ENCODE data around the gene GRID1. TPM values are rescaled to one million over a fixed set of nuclear protein-coding genes. Genes with fewer than 3 reads are reported as not detected.
"Not testable (repeated sequence)": the region's sequence is repeated elsewhere in the genome, so short reads cannot be mapped to it uniquely, and the experiment has no call there.

GRID1 gene
- total and polyA plus RNA-seq, 7 experiments from 2014 or later, result not detected

DNA sequence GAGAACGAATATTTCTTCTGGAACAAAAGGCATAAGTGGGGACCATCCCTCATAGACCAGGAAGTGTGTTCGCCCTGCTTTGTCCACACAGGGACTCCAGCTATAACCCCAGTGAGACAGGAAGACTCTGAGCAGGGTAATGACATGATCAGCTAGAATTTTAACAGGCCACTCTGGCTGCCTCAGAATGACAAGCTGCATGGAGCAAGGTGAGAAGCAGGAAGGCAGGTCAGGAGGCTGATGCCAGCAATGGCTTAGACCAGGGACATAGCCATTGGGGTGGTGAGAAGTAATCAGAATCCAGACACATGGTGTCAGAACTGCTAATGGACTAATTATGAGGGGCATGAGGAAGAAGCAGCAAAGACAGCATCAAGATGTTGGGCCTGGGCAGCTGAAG lies 264.6 kb downstream of the GRID1 start:
- POLR2A ChIA-PET, result no interaction called here
- Mint-ChIP-seq H3K27me3 (no peaks in the 10 kb centered on the region), H3K27ac (no peak overlapping the region), H3K36me3 (no peaks in the 10 kb centered on the region), H3K4me3 (no peak overlapping the region), H3K9me3 (no peaks in the 10 kb centered on the region), H3K4me1 (peaks cover 0 to 2% (median 0%) of the 10 kb centered on the region in 7 donors)
- CTCF ChIA-PET, result no interaction called here
- no peaks in the 10 kb centered on the region for H3K4me1 ChIP-seq (ENCODE audit: control insufficient read depth in 2 of 2, insufficient read depth in 2 of 2, low read length in 2 of 2)
- no peaks in the 10 kb centered on the region for H3K9me3 ChIP-seq (ENCODE audit: control insufficient read depth in 2 of 3, low read length in 3 of 3)
- no peaks in the 10 kb centered on the region for H3K36me3 ChIP-seq (ENCODE audit: control insufficient read depth in 2 of 3, insufficient read depth in 3 of 3, low read length in 3 of 3)
- DNase-seq (no peak), ATAC-seq (no peak)
- H3K27me3 ChIP-seq (ENCODE audit: control insufficient read depth in 2 of 2, insufficient read depth in 2 of 2, low read length in 2 of 2), result no peaks in the 10 kb centered on the region
- intact Hi-C loops (cut with micrococcal nuclease), result loop anchor here in 1 of 2 donors (5.0 kb wide), 1 partner anchor 275 kb away; no protein-coding TSS in a partner anchor
- no peak overlapping the region for H3K4me3 ChIP-seq (ENCODE audit: low read length)
- H3K27ac ChIP-seq (ENCODE audit: low read depth, low read length), result no peak overlapping the region

DNA sequence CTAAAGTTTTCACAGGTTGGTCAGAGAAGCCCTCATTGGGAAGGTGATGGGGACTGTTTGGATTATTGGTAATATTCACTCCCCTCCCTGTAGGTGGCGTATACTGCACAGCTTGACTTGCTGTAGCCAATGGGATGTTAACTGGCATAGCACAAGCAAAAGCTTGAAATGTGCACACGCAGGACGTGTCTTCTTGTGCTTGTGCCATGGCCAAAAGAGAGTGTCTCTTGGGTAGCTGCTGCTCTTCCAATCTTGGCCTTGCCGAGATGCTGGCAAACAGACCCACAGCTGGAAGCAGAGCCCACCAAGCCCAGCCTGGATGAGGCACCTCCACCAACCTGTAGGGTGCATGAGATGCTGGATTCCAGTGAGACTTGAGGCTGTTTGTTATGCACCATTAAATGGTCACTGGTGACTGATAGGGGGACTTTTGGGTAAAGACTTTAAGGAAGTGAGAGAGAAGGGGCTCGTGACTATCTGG lies 266.0 kb downstream of the GRID1 start:
- ATAC-seq (peak; percentile 35), DNase-seq (no peak)
- H3K36me3 Mint-ChIP-seq, result no peaks in the 10 kb centered on the region
- ChIA-PET POLR2A (no interaction called here), CTCF (no interaction called here)
- Histone ChIP-seq H3K27ac (ENCODE audit: low read depth, low read length) (no peak overlapping the region), H3K4me3 (ENCODE audit: low read length) (no peak overlapping the region), H3K27me3 (ENCODE audit: control insufficient read depth in 2 of 2, insufficient read depth in 2 of 2, low read length in 2 of 2) (no peaks in the 10 kb centered on the region), H3K36me3 (ENCODE audit: control insufficient read depth in 2 of 3, insufficient read depth in 3 of 3, low read length in 3 of 3) (no peaks in the 10 kb centered on the region), H3K4me1 (ENCODE audit: control insufficient read depth in 2 of 2, insufficient read depth in 2 of 2, low read length in 2 of 2) (no peaks in the 10 kb centered on the region), H3K9me3 (ENCODE audit: control insufficient read depth in 2 of 3, low read length in 3 of 3) (no peaks in the 10 kb centered on the region)
- no peak overlapping the region for H3K4me3 Mint-ChIP-seq
- H3K9me3 Mint-ChIP-seq, result no peaks in the 10 kb centered on the region
- H3K27me3 Mint-ChIP-seq, result no peaks in the 10 kb centered on the region
- intact Hi-C loops (cut with micrococcal nuclease), result loop anchor here in 1 of 2 donors (5.0 kb wide), 1 partner anchor 277 kb away; no protein-coding TSS in a partner anchor
- peaks cover 0 to 2% (median 0%) of the 10 kb centered on the region in 7 donors for H3K4me1 Mint-ChIP-seq
- H3K27ac Mint-ChIP-seq, result no peak overlapping the region

DNA sequence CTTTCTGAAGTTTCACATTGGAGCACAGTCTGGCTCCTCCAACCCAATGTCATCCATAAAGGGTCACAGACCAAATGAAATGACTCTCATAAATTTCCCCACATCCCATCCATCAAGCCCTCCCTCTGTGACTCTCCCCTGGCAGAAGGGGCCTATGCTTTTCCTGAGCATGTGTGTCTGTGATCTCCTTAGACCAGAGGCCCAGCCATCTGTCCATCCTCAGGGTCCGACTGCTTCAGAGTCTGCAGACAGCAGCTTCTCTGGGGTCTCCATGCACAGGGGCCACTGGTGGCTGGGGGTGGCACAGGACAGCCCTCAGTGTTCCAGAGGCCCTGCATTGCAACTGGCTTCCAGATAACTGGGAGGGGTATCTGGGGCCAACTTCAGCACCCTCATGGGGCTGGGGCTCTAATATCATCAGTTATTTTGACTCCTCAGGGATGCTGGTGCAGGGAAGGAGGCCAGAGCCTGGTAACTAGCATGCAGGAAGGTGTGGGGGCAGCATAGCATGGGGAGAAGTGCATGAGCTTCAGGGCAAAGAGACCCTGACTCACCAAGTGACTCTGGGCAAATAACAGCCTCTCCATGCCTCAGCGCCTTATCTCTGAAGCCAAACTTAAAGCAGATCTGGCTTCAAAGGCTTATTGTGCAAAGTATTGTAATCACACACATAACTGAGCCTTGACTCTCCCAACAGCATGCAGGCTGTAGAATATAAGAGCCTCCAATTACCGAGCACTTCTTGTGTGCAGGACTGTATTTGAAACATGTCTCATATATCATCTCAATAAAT lies 266.9 kb downstream of the GRID1 start:
- Mint-ChIP-seq H3K4me3 (no peak overlapping the region), H3K4me1 (peaks cover 0 to 2% (median 0%) of the 10 kb centered on the region in 7 donors), H3K36me3 (no peaks in the 10 kb centered on the region), H3K9me3 (no peaks in the 10 kb centered on the region), H3K27me3 (peaks cover 0 to 3% (median 0%) of the 10 kb centered on the region in 5 donors), H3K27ac (no peak overlapping the region)
- no peaks in the 10 kb centered on the region for H3K4me1 ChIP-seq (ENCODE audit: control insufficient read depth in 2 of 2, insufficient read depth in 2 of 2, low read length in 2 of 2)
- H3K36me3 ChIP-seq (ENCODE audit: control insufficient read depth in 2 of 3, insufficient read depth in 3 of 3, low read length in 3 of 3), result no peaks in the 10 kb centered on the region
- ChIA-PET CTCF (no interaction called here), POLR2A (no interaction called here)
- intact Hi-C loops (cut with micrococcal nuclease), result loop anchor here in 1 of 2 donors (5.0 kb wide), 1 partner anchor 278 kb away; no protein-coding TSS in a partner anchor
- no peak overlapping the region for H3K4me3 ChIP-seq (ENCODE audit: low read length)
- H3K27me3 ChIP-seq (ENCODE audit: control insufficient read depth in 2 of 2, insufficient read depth in 2 of 2, low read length in 2 of 2), result no peaks in the 10 kb centered on the region
- ATAC-seq, result no peak
- H3K9me3 ChIP-seq (ENCODE audit: control insufficient read depth in 2 of 3, low read length in 3 of 3), result no peaks in the 10 kb centered on the region
- DNase-seq, result no peak
- H3K27ac ChIP-seq (ENCODE audit: low read depth, low read length), result no peak overlapping the region

DNA sequence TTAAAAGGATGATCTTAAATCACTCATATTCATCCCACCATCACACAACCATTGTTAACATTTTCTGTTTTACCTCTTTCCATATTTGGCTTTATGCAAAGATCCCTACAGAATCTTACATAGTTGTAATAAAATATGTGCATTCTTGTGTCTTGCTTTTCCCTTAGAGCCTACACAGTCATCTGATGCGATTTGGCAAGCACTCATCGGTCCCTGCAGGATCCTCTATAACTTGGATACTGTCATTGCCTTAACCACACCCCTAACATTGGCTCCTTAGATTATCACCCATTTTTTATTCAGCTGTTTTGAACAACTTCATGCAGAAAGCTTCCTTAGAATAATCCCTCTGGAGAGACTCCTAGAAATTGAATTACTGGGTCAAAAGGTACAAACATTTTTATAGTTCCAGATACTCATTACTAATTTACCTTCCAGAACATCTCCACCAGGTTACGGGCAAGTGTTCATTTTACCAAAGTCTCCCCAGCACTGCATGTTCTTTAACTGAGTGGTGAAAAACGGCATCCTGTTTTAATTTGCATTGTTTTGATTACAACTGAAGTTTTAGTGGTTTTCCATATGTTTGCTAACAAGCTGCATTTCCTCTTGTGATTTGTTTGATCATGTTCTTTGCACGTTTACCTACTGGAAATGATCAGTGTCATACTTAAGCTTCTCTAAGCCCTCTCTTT lies 268.3 kb downstream of the GRID1 start:
- Mint-ChIP-seq H3K4me1 (no peaks in the 10 kb centered on the region), H3K27me3 (peaks cover 0 to 3% (median 0%) of the 10 kb centered on the region in 5 donors), H3K36me3 (no peaks in the 10 kb centered on the region), H3K9me3 (no peaks in the 10 kb centered on the region), H3K4me3 (no peak overlapping the region), H3K27ac (no peak overlapping the region)
- no peak overlapping the region for H3K4me3 ChIP-seq (ENCODE audit: low read length)
- POLR2A ChIA-PET, result no interaction called here
- no peak overlapping the region for H3K27ac ChIP-seq (ENCODE audit: low read depth, low read length)
- no peaks in the 10 kb centered on the region for H3K9me3 ChIP-seq (ENCODE audit: control insufficient read depth in 2 of 3, low read length in 3 of 3)
- CTCF ChIA-PET, result no interaction called here
- ATAC-seq (no peak), DNase-seq (no peak)
- no peaks in the 10 kb centered on the region for H3K4me1 ChIP-seq (ENCODE audit: control insufficient read depth in 2 of 2, insufficient read depth in 2 of 2, low read length in 2 of 2)
- H3K36me3 ChIP-seq (ENCODE audit: control insufficient read depth in 2 of 3, insufficient read depth in 3 of 3, low read length in 3 of 3), result no peaks in the 10 kb centered on the region
- H3K27me3 ChIP-seq (ENCODE audit: control insufficient read depth in 2 of 2, insufficient read depth in 2 of 2, low read length in 2 of 2), result no peaks in the 10 kb centered on the region
- intact Hi-C loops (cut with micrococcal nuclease), result no loop called here

DNA sequence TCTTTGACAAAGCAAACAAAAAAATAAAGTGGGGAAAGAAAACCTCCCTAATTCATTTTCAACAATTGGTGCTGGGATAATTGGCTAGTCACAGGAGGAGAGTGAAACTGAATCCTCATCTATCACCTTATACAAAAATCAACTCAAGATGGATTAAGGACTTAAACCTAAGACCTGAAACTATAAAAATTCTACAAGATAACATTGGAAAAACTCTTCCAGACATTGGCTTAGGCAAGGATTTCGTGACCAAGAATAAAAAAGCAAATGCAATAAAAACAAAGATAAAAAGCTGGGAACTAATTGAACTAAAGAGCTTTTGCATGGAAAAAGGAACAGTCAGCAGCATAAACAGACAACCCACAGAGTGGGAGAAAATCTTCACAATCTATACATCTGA lies 271.5 kb downstream of the GRID1 start:
- H3K27ac Mint-ChIP-seq; H3K27ac ChIP-seq (ENCODE audit: low read depth, low read length); H3K4me1 ChIP-seq (ENCODE audit: control insufficient read depth in 2 of 2, insufficient read depth in 2 of 2, low read length in 2 of 2); H3K36me3 ChIP-seq (ENCODE audit: control insufficient read depth in 2 of 3, insufficient read depth in 3 of 3, low read length in 3 of 3); POLR2A ChIA-PET; intact Hi-C loops (cut with micrococcal nuclease); H3K4me1 Mint-ChIP-seq; H3K4me3 Mint-ChIP-seq; H3K9me3 ChIP-seq (ENCODE audit: control insufficient read depth in 2 of 3, low read length in 3 of 3); H3K36me3 Mint-ChIP-seq; ATAC-seq; DNase-seq; H3K9me3 Mint-ChIP-seq; CTCF ChIA-PET; H3K4me3 ChIP-seq (ENCODE audit: low read length); H3K27me3 ChIP-seq (ENCODE audit: control insufficient read depth in 2 of 2, insufficient read depth in 2 of 2, low read length in 2 of 2): not testable (repeated sequence)
- H3K27me3 Mint-ChIP-seq, result peaks cover 0 to 11% (median 3%) of the 10 kb centered on the region in 5 donors

DNA sequence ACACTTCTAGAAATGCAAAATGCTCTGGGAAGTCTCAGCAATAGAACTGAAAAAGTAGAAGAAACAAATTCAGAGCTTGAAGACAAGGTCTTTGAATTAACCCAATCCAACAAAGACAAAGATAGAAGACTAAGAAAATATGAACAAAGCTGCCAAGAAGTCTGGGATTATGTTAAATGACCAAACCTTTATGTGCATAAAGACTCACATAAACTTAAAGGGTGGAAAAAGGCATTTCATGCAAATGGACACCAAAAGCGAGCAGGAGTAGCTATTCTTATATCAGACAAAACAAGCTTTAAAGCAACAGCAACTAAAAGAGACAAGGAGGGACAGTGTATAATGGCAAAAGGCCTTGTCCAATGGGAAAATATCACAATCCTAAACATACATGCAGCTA lies 274.3 kb downstream of the GRID1 start:
- POLR2A ChIA-PET; H3K27me3 ChIP-seq (ENCODE audit: control insufficient read depth in 2 of 2, insufficient read depth in 2 of 2, low read length in 2 of 2); CTCF ChIA-PET: not testable (repeated sequence)

More for the DNA sequence above, 274.3 kb downstream of the GRID1 start:
- H3K4me1 ChIP-seq (ENCODE audit: control insufficient read depth in 2 of 2, insufficient read depth in 2 of 2, low read length in 2 of 2); H3K36me3 ChIP-seq (ENCODE audit: control insufficient read depth in 2 of 3, insufficient read depth in 3 of 3, low read length in 3 of 3); H3K36me3 Mint-ChIP-seq; H3K27ac ChIP-seq (ENCODE audit: low read depth, low read length); H3K4me1 Mint-ChIP-seq; intact Hi-C loops (cut with micrococcal nuclease); ATAC-seq; H3K9me3 ChIP-seq (ENCODE audit: control insufficient read depth in 2 of 3, low read length in 3 of 3); H3K9me3 Mint-ChIP-seq; H3K4me3 ChIP-seq (ENCODE audit: low read length); H3K4me3 Mint-ChIP-seq; H3K27ac Mint-ChIP-seq; DNase-seq: not testable (repeated sequence)
- H3K27me3 Mint-ChIP-seq, result peaks cover 3 to 26% (median 17%) of the 10 kb centered on the region in 5 donors
